SHP77 treated with DMSO at 0.1 percent for 48 hours (cell line): ENCODE measurements around the gene MED19.
"Not testable (repeated sequence)": the region's sequence is repeated elsewhere in the genome, so short reads cannot be mapped to it uniquely, and the experiment has no call there.

Source experiments
- DNase-seq: peaks from one replicate; lab custom pipeline; 2025; lab: John Stamatoyannopoulos, UW

MED19 gene, protein sequence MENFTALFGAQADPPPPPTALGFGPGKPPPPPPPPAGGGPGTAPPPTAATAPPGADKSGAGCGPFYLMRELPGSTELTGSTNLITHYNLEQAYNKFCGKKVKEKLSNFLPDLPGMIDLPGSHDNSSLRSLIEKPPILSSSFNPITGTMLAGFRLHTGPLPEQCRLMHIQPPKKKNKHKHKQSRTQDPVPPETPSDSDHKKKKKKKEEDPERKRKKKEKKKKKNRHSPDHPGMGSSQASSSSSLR

GRCh38 chr11:57711414-57712255 is at the start of gene MED19:
TSS of gene MED19 (minus strand) at chr11:57712215. CDS start at chr11:57712179, 36 bp downstream.
- DNase-seq = peak; percentile 32

- no peak for DNase-seq
Measured at GRCh38 chr11:57758174-57758573, 46.2 kb upstream of the MED19 start.

DNA sequence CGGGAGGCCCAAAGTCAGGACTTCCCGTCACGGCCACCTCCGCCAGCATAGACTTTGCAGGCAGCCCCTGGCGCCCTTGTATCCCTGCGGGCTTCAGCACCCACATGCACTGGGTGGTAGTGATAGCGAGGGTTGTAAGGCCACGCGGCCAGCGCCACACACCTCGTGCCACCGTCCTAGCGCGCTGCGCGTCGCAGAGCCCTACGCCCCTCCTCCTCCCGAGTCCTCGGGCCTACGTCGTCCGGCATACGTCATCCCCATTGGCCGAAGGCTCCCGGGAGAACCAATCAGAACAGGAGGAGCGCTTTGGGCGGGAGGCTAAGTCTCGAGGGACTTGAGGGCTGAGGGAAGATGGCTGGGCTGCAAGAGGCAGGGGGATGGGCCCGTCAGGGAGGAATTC is 40.9 kb upstream of the MED19 start:
- DNase-seq = no peak

- no peak for DNase-seq
Measured at GRCh38 chr11:57751676-57752253, 39.8 kb upstream of the MED19 start, which contains the start of gene BTBD18. TSS of gene BTBD18 (minus strand) at chr11:57751819. CDS start at chr11:57751188, 631 bp downstream.

- no peak for DNase-seq
Measured at GRCh38 chr11:57751176-57751575, 39.2 kb upstream of the MED19 start.

DNA sequence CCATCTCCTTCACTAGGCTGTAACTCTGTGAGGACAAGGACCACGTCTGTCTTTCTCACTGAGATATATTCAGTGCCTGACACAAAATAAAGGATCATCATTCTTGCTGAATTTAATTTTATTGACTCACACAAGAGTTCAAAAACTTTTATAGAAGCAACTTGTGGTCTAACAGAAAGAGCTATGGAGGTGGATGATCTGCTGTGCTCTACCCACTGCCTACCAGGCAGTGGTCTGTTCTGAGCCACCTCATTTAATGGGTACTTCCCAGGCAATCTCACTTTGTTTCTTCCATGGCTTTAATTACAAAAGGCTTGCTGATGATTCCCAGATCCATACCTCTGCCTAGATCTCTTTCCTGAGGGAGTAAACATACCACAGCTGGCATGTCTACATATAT is 34.9 kb upstream of the MED19 start:
- no peak for DNase-seq

- DNase-seq = no peak
Measured at GRCh38 chr11:57745206-57745605, 33.2 kb upstream of the MED19 start.

GRCh38 chr11:57744357-57744756 is 32.3 kb upstream of the MED19 start:
- DNase-seq = no peak

DNA sequence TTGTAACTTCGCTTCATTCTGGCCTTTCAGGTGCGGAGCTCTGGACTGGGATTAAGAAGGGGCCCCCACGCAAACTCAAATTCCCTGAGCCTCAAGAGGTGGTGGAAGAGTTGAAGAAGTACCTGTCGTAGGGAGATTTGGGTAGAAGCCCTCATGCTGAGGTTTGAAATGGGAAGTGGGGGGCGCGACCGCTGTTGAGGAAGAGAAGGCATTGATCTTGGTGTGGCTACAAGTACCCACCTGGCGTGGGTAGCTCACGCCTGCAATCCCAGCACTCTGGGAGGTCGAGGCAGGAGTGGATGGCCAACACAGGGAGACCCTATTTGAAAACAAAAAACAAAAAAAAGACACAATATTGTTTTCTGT is 30.1 kb upstream of the MED19 start:
- DNase-seq = no peak

DNA sequence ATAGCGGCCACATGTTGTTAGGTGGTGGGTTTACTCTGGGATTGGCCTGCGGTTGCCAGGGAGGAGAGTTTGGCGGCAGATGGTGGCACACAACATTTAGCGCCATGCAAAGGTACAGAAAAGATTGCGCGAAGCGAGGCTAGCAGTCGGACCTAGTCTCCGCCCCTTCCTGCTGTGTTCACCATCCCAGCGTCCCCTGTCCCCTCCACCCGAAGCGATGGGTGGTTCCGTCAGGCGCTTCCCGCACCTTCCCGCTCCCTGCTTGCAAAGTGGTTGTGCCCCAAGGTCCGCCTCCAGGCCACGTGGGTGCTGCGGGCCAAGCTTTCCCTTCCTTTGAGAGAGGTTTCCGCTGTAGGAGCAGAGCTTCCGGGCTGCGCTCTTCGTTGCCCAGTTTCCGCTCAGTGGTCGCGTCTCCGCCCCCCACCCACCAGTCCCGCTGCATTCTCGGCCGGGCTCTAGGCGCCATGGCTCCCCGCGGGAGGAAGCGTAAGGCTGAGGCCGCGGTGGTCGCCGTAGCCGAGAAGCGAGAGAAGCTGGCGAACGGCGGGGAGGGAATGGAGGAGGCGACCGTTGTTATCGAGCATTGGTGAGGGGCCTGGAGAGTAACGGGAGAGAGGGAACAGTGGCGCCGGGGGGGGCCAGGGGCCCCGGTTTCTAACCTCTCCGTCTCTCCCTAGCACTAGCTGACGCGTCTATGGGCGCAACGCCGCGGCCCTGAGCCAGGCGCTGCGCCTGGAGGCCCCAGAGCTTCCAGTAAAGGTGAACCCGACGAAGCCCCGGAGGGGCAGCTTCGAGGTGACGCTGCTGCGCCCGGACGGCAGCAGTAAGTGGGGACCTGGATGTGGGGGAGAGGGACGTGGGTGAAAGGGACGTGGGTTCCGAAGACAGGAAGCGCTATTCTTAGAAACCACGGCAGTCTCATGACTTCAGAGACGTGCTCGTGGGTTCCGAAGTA is 29.4 kb upstream of the MED19 start, which contains the start of gene SELENOH:
Gene SELENOH (plus strand): TSS at position 360 of the 955 bp plus-strand sequence. CDS start 105 bp downstream, at position 465.
- peak; percentile 70 for DNase-seq

DNA sequence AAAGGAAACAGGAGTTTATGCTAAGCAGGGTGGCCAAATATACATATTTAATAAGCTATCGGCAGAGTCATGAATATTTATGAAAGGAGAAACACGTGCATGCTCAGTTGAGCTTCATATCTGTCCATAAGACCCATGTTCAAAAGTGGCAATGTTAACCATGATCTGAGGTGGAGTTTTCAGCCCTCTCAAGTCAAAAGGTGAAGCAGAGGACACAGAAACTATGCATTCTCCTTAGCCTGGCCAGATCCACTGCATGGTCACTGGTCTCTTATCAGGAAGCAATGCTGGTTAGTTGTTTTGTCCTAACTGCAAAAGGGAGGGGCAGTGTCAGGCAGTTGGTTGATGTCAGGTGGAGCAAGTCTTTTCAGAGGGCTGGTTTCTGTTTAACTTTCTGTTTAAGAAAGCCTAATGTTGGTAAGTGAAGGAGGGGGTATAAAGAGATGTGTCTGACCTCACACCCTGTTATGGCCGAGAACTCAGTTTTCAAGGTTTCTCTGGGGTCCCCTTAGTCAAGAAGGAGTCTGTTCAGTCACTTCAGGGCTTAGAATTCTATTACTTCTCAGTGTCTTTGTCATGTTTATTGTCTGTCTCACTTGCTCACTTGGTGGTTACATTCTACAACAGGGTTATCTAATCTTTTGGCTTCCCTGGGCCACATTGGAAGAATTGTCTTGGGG is 23.7 kb upstream of the MED19 start:
- DNase-seq = no peak

- no peak for DNase-seq
Measured at GRCh38 chr11:57732661-57733060, 20.6 kb upstream of the MED19 start.

DNA sequence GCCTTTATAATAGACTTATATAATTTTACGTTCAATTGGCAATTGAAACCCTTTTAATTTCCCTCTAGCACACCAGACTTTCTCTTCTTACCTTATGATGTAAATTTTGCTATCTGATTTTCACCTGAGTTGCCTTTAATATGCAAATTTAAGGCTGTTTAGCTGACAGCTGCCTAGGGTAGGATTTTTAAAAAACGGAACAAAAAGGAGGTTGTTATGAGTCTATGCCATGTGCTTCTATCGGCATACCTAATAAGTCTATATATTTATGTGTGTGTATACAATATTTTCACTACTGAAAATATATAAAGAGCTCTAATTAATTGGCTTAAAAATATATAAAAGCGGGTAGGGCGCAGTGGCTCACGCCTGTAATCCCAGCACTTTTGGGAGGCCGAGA is 17.5 kb upstream of the MED19 start:
- DNase-seq = no peak

- no peak for DNase-seq
Measured at GRCh38 chr11:57728829-57729228, 16.8 kb upstream of the MED19 start.

GRCh38 chr11:57727185-57727584 is 15.2 kb upstream of the MED19 start:
- no peak for DNase-seq

- DNase-seq = not testable (repeated sequence)
Measured at GRCh38 chr11:57716726-57717125, 4.7 kb upstream of the MED19 start.

DNA sequence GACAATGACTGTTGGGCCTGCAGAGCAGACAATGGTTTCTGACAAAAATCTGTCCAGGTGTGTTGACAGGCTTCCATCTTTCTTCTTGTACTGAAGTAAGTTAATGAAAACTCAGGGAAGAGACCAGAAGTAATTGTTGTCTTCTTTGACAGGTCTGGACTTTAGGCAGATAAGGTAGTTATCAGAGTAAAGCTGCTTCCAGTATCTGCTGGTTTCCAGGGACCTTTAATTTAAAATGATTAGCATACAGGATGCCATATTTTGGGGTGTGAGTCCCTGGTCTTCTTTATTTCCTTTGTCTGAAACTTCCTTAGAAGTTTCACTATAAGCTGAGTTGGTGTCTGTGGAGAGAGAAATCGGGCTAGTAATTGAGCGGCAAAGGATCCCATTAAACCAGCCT is 1.8 kb upstream of the MED19 start:
- no peak for DNase-seq

DNA sequence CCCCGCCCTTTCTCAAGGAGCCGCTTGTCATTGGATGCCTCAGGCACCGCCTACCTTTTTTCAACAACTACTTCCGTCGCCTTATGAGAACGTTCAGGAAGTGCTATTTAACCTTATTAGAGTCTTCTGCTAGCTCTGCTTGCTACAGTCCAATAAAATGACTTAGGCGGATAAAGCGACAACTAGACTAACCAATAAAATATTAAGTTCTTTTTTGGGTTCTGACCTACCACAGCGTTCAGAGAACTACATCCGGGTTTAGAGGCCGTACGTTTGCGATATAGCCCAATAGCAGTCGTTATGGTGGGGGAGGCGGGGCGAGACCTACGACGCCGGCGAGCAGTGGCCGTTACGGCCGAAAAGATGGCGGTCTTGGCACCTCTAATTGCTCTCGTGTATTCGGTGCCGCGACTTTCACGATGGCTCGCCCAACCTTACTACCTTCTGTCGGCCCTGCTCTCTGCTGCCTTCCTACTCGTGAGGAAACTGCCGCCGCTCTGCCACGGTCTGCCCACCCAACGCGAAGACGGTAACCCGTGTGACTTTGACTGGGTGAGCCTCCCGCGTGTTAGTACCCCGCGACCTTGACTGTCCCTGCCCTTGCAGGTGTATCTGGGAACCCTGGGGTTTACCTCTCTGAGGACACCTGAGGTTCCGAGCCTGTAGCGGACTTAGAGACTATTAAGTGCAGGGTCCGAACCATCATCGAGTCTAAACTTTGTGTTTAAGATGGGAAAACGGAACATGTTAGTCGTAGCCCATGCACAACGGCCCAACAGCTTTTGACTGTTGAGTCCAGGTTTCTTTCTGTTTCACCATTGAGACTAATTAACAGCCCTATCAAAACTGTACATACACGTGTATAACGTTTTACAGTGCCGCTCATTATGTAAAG is 488 bp upstream of the MED19 start, which contains the start of gene TMX2:
Gene TMX2 (plus strand): TSS at position 338 of the 895 bp plus-strand sequence. CDS start 26 bp downstream, at position 364.
- peak; percentile 91 for DNase-seq

DNA sequence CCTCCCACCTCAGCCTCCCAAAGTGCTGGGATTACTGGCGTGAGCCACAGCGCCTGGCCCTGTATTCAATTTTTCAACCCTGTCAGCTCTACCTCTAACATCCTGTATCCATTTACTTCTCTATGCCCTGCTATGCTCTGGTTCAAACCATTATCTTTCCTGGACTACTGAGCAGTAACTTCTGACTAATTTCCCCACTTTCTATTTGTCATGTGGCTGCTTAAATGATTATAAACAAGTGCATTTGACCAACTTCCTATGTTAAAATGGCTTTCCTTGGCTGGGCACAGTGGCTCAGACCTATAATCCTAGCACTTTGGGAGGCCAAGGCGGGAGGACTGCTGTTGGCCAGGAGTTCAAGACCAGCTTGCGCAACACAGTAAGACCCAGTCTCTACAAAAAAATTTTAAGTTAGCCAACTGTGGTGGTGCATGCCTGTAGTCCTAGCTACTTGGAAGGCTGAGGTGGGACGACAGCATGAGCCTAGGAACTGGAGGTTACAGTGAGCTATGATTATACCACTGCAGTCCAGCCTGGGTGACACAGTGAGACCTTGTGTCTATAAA is 2.1 kb downstream of the MED19 start:
- DNase-seq = no peak

GRCh38 chr11:57705432-57705831 is 6.6 kb downstream of the MED19 start:
- not testable (repeated sequence) for DNase-seq
